GM12892 (cell line): ENCODE data around the gene SLCO3A1.

Source experiments
- POLR2A ChIP-seq: IDR thresholded peaks from 2 replicates; pipeline ENCODE4 v1.6.1; 2011; ENCODE audit warnings: low read depth, low read length, control low read depth
- POLR2AphosphoS5 ChIP-seq: IDR thresholded peaks from 2 replicates; pipeline ENCODE4 v1.6.1; 2011; ENCODE audit warnings: low read depth, low read length, control low read depth
- TAF1 ChIP-seq: IDR thresholded peaks from 2 replicates; pipeline ENCODE4 v1.6.1; 2011; ENCODE audit warnings: low read depth, mild to moderate bottlenecking, control low read depth, low read length, borderline replicate concordance

DNA sequence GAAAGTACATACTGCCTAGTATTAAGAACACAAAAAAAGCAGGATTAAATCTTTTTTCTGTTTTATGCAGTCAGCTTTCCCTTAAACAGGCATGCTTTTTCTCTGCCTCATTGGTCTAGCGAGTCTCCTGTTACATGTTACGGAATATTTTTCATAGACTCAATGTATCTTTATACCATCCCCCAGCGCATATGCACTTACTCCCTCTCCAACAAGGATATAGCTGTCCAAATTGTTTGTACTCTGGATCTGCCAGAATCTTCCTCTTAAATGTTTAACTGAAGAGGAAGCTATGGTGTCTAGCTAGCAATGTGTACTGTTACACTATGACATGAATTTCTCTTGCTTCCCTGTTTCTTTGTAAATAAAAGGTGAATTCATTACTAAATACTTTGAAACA is 9.2 kb upstream of the SLCO3A1 start:
- no peak for TF ChIP-seq POLR2A
- no peak for TF ChIP-seq TAF1
- TF ChIP-seq POLR2AphosphoS5 = no peak
